HG03439 (cell line): ENCODE measurements around the gene SREBF1.
"Not testable (repeated sequence)": the region's sequence is repeated elsewhere in the genome, so short reads cannot be mapped to it uniquely, and the experiment has no call there.

Source experiments
- ATAC-seq: cut with Tn5 transposase; IDR thresholded peaks from one replicate; pipeline ENCODE4 v1.9.1; 2021; ENCODE audit warnings: mild to moderate bottlenecking, moderate library complexity; ENCODE audit not compliant: unreplicated experiment

Gene SREBF1

DNA sequence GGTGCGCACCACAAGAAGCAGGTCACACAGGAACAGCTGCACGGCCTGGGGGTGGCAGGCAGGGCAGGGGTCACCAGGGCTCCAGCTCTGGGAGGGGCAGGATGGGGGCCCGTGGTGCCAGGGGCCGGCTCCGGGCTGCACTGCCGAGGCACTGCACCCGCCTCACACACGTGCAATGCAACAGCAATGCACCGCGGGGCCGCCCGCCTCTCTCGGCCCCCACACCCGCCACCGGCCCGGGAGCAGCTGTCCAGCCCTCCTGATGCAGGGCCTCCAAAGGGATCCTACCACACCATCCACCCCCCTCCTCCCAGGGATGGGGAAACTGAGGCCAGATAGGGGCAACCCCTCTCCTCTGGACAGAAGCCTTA is 23.1 kb downstream of the SREBF1 start:
- ATAC-seq: no peak

DNA sequence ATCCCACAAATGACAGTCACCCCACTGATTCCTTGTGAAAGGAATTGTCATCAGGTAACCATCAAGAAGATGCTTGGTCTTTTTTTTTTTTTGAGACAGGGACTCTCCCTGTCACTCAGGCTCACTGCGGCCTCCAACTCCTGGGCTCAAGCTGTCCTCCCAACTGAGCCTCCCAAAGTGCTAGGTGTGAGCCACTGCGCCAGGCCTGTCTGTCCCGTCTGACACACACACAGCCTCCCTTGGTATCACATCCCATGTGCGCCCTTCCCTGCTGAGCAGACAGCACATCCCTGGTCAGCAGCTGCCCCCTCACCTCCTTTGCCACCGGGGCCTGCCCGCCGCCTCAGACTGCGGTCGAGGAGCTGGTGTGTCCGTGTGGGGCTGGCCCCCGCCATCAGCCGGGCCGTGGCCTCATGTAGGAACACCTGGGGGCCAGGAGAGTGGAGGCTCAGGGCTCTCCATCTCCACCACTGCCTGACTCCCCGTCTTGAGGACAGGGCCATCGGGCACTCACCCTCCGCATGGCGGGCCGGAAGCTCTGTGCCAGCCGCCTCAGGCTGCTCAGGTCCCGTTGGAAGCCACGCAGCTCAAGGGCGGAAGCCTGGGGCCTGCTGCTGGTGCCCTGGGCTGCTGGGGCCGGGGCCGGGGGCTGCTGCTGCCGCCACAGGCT is 23.6 kb downstream of the SREBF1 start:
- ATAC-seq: no peak

DNA sequence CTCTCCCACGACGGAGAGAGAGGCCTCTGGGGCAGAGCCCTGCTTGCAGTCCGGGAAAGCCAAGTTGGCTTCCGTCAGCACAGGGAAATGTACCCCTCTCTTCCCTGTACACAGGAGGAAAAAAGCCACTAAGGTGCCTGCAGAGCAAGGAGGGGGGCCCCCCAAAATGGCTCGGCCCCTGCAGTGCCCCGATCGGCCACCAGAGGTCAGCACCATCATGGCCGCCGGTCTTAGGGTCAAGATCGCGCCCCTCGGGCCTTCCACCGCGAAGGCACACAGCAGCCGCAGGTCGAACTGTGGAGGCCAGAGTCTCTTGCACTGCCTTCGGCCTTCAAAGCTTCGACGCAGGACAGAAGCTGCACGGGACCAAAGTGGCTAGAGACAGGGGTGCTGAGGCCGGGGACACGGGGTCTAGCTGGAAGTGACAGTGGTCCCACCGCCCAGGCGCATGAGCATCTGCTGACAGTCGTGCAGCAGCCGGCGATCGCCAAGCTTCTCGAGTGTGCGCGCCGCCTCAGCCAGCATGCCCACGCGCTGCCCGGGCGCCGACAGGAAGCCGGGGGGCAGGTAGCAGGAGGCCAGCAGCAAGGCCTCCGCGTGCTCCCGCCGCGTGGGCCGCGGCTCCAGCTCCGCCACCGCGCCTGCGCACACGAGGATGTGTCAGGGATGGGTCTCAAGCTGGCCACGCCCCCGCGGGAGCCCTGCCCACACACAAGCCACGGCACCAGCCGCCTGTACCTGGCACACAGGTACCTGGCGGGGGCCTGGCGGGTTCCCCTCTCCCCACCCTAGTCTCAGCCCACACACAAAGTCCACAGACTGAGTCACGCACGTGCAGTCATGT is 24.4 kb downstream of the SREBF1 start:
- peak; percentile 49 for ATAC-seq

DNA sequence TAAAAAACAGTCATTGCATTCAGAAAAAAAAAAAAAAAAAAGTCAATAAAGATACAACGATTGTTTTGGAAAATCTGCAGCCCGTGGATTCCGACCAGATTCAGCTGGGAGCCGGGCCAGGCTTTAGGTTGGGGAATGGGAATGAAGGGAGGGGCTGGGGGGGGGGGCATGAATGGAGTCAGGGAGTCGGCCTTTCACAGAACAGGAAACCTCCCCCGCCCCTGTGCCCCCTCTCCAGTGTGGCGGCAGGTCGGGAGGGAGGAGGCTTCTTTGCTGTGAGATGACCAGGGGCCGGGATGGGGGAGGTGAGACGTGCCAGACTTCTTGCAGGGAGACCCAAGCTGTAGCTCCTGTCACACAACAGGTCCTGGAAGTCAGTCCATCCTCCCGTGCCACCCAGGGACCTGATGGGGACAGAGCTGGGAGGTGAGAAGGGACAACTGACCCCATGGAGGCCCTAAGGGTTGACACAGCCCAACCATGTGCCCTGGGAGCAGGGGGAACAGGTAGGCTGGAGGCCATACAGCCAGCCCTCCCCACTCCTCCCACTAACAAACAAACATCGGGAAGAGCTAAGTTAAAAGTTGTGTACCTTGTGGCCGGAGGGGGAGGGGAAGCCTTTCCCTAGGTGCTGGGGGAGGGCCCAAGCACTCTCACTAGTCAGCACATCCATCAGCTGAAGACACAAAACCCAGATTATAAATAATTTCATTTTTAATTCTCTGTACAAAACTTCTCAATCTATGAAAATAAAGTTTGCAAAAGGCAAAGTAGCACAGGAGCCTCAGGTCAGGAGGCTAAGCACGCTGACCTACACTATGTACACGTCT is 25.2 kb downstream of the SREBF1 start:
- ATAC-seq: no peak

DNA sequence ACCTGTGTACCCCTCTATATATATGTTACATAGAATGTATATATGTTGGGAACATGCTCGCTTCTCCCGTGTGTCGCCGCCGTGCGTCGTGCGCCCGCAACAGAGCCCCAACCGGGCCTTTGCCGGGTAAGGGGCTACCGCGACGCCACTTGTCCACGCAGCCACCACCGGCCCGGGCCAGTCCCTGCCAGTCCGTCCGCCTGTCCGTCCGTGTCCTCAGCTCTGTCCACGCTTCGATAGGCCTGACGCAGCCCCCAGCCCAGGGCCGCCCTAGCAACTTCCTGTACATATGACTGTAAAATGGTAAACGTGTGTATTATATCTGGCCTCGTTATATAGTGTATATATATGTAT is 25.9 kb downstream of the SREBF1 start:
- ATAC-seq: no peak

DNA sequence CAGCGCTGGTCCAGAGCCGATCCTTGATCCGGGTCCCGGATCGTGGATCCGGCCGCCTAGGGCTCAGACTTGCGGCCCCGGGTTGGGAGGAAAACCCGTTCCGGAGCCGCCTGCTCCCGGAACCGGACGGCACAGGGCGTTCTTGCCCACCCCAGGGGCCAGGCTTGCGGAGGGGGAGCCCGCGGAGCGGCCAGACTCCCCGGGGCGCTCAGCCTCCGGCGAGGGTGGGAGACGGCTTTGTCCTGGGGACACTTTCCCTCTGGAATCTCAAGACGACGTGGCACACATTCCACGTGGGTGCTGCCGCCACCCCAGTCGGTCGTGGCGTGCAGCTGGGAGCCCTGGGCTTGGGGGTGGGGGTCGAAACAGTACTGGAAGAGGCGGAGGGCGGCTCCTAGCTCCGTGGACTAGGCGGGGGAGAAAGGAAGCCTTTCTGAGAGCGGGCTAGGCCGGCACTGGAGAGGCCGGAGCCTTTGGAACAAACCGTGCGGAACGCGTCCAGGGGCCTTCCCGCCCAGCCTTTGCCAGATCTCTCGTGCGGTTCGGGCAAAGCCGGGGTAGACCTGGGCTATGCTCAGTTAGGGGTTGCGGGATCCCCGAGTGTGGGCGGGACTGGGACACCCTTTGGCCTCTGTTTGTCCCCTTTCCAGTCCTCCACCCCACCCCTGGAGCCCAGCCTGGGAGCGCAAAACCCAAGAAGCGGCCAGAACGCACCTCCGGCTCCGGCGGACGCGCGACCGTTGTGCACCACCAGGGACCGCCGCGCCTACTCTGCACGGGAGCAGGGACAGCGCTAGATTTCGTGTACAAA is 26.5 kb downstream of the SREBF1 start:
- no peak for ATAC-seq

DNA sequence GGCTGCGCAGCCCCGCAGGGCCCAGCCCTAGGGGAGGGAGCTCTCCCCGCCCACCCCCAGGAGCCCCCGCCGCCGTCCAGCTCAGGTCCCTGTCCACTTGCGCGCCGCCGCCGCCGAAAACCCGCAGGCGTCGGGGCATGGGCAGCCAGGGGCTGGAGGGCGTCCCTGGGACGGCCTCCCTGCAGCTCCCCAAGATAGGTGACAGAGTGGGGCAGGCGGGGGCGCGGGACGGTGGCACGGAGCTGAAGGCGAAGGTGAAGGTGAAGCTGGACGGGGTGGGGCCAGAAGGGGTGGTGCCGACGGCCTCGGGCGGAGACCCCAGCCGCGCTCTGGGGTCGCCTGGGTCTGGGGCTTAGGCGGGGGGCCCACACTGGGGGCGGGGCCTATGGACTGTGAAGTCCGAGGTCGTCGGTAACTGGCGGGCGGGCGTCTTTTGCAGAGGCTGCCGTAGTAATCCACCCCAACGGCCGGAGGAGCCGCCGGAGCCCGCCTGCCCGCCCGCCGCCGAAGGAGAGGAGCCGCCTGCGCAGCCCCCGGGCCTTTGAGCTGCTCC is 27.2 kb downstream of the SREBF1 start:
- no peak for ATAC-seq

DNA sequence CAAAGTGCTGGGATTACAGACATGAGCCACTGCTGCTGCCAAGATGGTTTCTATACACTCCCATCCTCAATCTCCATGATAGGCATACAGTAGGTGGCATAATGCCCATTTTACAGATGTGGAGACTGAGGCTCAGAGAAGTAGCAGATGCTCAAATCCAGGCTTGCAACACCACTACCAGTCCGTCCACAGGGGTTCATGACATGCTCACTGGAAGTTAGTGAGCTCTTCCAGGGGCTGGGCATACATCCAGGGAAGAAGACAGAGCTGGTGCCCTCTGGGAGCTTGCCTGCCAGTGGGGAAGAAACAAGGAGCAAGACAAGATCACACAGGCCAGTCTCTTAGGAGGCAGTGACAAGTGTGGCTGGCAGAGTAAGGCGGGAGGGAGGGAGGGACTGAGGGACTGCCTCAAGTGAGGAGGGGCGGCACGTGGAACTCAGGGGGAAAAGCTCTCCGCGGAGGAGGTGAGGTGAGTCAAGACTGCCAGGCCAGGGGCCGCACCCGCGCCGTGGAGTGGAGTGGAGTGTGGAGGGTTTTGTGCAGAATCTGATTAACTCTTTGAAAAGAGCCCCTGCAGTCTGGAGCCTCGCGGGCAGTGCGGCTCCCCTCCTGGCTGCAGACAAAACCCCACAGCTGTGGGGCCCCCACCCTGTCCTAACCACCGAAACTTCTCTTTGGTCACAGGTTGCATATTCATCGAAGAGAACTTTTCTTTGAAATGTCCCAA is 27.9 kb downstream of the SREBF1 start:
- no peak for ATAC-seq

DNA sequence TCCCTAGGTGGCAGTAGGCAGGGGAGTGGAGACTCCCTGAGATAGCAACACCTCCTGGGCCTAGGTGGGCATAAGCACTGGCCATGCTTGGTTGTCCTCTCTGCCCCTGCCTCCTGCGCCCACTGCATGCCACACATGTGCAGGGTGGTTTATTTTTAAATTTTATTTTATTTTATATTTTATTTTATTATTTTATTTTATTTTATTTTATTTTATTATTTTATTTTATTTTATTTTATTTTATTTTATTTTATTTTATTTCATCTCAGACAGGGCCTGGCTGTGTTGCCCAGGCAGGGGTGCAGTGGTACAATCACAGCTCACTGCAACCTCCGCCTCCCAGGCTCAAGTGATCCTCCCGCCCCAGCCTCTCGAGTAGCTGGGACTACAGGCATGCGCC is 28.6 kb downstream of the SREBF1 start:
- ATAC-seq: not testable (repeated sequence)

DNA sequence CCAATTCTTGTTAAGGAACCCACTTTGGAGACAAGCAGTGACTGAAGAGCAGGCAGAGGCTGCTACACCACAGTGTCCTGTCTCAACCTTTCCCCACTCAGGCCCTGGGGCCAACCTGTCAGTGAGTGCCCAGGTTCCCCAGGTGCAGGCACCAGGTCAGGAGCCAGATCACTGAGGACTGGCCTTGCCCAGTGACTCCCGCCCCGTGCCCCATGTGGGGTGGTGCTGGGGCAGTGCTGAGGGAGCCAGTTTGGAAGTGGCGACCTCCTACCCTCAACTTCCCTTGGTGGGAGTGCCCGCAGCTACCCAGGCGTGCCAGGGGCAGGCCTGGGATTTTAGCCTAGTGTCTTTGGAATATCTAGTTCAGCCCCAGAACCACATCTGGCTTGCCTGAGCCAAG is 29.3 kb downstream of the SREBF1 start:
- no peak for ATAC-seq

DNA sequence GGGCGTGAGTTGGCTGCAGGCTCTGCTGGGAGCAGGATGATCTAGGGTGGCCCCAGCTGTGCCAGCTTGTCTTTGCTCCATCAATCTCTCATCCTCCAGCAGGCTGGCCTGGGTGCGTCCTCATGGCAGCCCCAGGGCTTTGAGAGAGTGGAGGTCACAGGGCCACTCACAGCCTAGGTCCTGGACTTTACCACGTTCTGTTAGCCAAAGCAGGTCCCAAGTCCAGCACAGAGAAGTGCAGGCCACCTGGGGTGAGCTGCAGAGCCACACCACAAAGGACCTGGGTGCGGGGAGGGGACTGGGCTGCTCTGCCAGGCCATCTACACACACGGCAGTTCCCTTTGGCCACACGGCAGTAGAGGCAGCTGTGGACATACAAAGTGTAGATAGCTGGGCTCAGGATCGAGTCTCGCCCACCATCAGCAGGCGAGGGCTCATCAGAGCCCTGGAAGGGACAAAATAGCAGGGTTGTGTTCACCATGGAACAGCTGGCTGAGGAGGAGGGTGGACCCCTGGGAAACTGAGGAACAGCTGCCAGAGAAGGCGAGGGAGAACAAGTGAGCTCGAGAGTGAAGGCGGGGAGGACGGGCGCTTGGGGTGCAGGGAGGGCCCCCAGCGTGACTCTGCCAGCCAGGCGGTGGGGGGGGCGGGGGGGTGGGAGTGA is 30.0 kb downstream of the SREBF1 start:
- ATAC-seq: no peak

DNA sequence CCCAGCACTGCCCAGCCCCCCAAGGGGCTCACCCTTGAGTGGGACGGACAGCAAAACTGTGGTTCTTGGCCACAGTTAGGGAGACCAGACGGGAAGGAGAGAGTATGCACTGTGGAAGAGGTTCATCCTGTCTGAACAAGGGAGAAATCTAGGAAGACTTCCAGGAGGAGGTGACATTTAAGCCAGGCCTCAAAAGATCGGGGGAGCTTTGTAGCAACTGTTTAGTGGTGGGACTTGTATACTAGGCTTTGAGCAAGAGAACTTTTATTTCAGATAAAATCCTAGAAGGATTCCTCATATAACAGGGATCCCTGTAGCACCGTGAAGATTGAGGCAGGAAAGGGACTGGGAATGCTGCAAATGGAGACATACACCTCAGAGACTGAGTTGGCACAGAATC is 30.8 kb downstream of the SREBF1 start:
- no peak for ATAC-seq

DNA sequence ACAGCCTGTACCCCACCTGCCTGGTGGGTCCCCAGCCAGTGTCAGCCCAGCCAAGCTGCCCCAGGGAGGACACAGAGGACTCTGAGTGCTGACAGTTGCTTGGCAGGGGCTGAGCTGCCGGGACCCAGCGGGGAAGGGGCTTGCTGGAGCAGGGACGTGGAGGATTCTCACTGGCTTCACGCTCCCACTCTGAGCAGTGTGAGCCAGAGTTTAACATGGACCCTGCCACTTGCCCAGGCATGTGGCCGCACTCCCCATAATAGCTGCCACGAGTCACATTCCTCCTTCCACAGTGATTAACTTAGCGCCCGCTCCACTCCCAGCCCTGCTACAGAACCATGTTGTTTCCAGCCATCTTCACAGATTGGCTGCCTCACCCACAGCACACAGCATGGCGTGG is 31.2 kb downstream of the SREBF1 start:
- no peak for ATAC-seq

DNA sequence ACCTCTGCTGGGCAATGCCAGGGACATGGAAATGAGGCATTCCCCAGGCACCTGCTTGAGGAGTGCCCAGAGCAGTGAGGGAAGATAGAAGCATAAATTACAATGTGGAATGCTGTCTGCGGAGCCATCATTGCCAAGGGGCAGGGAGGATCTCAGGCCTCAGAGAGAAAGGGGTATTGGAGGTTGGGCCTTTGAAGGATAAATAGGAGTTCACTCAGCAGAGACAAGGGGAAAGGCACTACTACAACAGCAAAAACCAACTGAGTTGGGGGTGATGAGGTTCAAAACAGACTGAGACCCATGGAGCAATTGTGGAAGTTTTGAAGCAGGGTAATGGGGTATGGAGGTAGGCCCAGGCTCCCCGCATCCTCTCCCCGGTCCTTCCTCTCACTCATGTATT is 32.8 kb downstream of the SREBF1 start:
- no peak for ATAC-seq

DNA sequence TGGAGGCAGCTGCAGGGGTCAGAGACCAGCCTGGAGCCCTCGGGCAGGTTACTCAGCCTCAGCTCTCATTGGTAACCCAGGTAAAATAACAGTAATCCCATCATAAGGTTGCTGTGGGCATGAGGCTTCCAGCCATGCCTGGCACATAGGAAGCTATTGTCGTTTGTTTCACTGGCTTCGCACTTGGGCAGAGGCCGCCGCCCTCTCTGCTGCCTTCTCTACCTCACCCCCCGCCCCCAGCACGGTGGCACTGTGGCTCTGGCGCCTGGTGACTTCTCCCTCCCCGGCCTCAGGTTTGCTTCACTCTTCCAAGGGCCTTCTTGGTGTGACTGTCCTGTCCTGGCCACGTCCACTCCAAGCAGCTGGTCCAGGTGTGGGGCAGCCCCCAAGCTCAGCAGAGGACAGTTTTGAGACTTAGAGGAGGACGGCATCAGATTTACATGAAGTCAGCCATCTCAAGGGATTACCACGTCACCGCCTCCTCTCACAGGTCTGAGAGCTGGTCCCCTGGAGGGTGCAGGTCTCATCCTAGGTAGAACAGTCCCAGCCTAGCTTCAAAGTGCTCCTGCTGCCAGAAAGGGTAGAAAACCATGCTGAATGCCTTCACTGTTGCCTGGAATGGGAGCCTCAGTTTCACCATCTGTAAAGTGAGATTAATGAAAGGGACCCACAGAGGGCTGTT is 34.8 kb downstream of the SREBF1 start:
- ATAC-seq: no peak

DNA sequence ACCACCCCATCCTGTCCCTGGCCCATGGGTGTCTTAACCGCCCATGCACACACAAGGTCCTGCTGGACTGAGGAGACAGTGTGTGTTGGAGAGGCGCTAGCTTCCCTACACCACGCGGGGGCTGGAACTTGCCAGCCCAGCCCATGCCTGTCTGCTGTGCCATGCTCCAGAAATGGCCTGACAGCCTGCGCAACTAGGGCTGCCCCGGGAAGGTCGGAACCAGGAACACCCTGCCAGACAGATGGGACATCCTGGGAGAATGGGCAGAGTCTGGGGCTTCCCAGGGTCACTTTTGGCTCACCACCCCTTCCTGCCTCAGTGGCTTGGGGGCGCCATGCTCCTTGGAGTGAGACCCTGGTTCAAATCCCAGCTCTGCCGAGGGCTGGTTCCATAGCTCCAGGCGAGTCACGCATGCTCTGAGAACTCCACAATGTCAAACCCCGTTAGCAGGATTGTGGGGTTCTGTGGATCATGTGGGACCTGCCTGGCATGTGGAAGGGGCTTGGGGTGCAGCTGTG is 36.2 kb downstream of the SREBF1 start:
- ATAC-seq: no peak

DNA sequence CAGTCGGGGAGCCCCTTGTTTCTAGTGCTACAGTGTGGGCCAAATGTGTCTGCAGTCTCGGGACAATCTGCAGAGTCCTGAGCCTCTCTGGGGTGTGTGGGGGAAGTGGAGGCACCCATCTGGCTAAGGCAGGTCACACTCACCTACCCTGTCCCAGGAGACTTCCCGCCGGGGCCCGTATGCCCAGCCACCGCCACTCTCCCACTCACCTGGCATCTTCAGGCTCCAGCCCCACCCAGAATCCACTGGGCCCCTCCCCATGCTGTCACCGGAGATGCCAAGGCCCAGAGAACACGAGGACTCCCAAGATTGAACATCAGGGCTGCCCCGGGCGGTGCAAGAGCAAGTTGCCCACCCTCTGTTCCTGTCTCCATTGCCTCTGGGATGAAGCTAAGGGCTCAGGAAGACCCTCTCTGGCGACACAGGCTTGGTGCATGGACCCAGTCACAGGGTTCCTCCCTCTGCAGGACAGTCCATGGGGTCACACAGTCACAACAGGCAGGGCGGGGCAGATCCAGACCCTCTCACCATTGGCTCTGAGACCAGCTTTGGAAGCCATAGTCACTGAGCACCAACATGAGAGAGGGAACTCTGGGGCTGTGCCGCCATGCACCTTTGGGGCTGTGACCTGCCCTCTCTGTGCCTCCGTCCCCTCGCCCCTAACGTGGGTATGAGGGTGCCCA is 38.1 kb downstream of the SREBF1 start:
- no peak for ATAC-seq

DNA sequence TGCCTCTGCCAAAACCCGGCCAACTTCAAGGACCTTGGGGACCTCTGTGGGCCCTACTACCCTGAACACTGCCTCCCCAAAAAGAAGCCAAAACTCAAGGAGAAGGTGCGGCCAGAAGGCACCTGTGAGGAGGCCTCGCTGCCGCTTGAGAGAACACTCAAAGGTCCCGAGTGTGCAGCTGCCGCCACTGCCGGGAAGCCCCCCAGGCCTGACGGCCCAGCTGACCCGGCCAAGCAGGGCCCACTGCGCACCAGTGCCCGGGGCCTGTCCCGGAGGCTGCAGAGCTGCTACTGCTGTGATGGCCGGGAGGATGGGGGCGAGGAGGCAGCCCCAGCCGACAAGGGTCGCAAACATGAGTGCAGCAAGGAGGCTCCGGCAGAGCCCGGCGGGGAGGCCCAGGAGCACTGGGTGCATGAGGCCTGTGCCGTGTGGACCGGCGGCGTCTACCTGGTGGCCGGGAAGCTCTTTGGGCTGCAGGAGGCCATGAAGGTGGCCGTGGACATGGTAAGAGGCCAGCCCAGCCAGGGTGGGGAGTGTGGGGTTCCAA is 38.7 kb downstream of the SREBF1 start:
- ATAC-seq: no peak
